ENCODE results near the gene RET.

RET gene

GRCh38 chr10:43076876-43077420, at the start of gene RET:
TSS of gene RET (plus strand) at chr10:43077069. CDS start at chr10:43077259, 190 bp downstream.
- no peak within 1 kb of the TSS for H3K27ac ChIP-seq (ENCODE audit: low read depth, low read length)
- peak within 1 kb of the TSS; percentile 60 for H2AFZ ChIP-seq (ENCODE audit: low read length, unreplicated experiment)

GRCh38 chr10:43027331-43027955, 49.4 kb upstream of the RET start:
- no peak overlapping the region for H2AFZ ChIP-seq (ENCODE audit: low read length, unreplicated experiment)
- H3K79me2 ChIP-seq (ENCODE audit: control insufficient read depth, insufficient read depth, low read length, unreplicated experiment) = no peaks in the 10 kb centered on the region
- H3K4me3 ChIP-seq (ENCODE audit: low read depth, low read length) = no peak overlapping the region
- H3K36me3 ChIP-seq (ENCODE audit: insufficient read depth, low read length) = no peaks in the 10 kb centered on the region
- peaks cover 55% of the 10 kb centered on the region for H3K27me3 ChIP-seq (ENCODE audit: insufficient read depth, low read length)
- no peaks in the 10 kb centered on the region for H3K4me1 ChIP-seq (ENCODE audit: control insufficient read depth, insufficient read depth, low read length, unreplicated experiment)
- no peak overlapping the region for H3K27ac ChIP-seq (ENCODE audit: low read depth, low read length)

More at GRCh38 chr10:43076876-43077420, at the start of gene RET:
- H3K36me3 ChIP-seq (ENCODE audit: insufficient read depth, low read length) = no peaks in the 10 kb centered on the region
- H3K4me1 ChIP-seq (ENCODE audit: control insufficient read depth, insufficient read depth, low read length, unreplicated experiment) = no peaks in the 10 kb centered on the region
- peaks cover 64% of the 10 kb centered on the region for H3K27me3 ChIP-seq (ENCODE audit: insufficient read depth, low read length)
- H3K79me2 ChIP-seq (ENCODE audit: control insufficient read depth, insufficient read depth, low read length, unreplicated experiment) = no peaks in the 10 kb centered on the region
- peak within 1 kb of the TSS; percentile 79 for H3K4me3 ChIP-seq (ENCODE audit: low read depth, low read length)

GRCh38 chr10:43028143-43028542, 48.7 kb upstream of the RET start:
- Histone ChIP-seq H2AFZ (ENCODE audit: low read length, unreplicated experiment) (no peak overlapping the region), H3K79me2 (ENCODE audit: control insufficient read depth, insufficient read depth, low read length, unreplicated experiment) (no peaks in the 10 kb centered on the region), H3K36me3 (ENCODE audit: insufficient read depth, low read length) (no peaks in the 10 kb centered on the region), H3K4me3 (ENCODE audit: low read depth, low read length) (no peak overlapping the region), H3K4me1 (ENCODE audit: control insufficient read depth, insufficient read depth, low read length, unreplicated experiment) (no peaks in the 10 kb centered on the region), H3K27ac (ENCODE audit: low read depth, low read length) (no peak overlapping the region), H3K27me3 (ENCODE audit: insufficient read depth, low read length) (peaks cover 50% of the 10 kb centered on the region)

GRCh38 chr10:43029043-43029442, 47.8 kb upstream of the RET start:
- peaks cover 48% of the 10 kb centered on the region for H3K27me3 ChIP-seq (ENCODE audit: insufficient read depth, low read length)
- no peaks in the 10 kb centered on the region for H3K36me3 ChIP-seq (ENCODE audit: insufficient read depth, low read length)
- no peak overlapping the region for H3K4me3 ChIP-seq (ENCODE audit: low read depth, low read length)
- H3K4me1 ChIP-seq (ENCODE audit: control insufficient read depth, insufficient read depth, low read length, unreplicated experiment) = no peaks in the 10 kb centered on the region
- H3K79me2 ChIP-seq (ENCODE audit: control insufficient read depth, insufficient read depth, low read length, unreplicated experiment) = no peaks in the 10 kb centered on the region
- H3K27ac ChIP-seq (ENCODE audit: low read depth, low read length) = no peak overlapping the region
- no peak overlapping the region for H2AFZ ChIP-seq (ENCODE audit: low read length, unreplicated experiment)

- Histone ChIP-seq H3K4me3 (ENCODE audit: low read depth, low read length) (no peak overlapping the region), H3K79me2 (ENCODE audit: control insufficient read depth, insufficient read depth, low read length, unreplicated experiment) (no peaks in the 10 kb centered on the region), H3K27me3 (ENCODE audit: insufficient read depth, low read length) (peaks cover 33% of the 10 kb centered on the region), H3K27ac (ENCODE audit: low read depth, low read length) (no peak overlapping the region), H3K36me3 (ENCODE audit: insufficient read depth, low read length) (no peaks in the 10 kb centered on the region), H2AFZ (ENCODE audit: low read length, unreplicated experiment) (no peak overlapping the region), H3K4me1 (ENCODE audit: control insufficient read depth, insufficient read depth, low read length, unreplicated experiment) (no peaks in the 10 kb centered on the region)
Measured at GRCh38 chr10:43032613-43033012, 44.3 kb upstream of the RET start.

GRCh38 chr10:43035800-43036199, 41.1 kb upstream of the RET start:
- Histone ChIP-seq H3K36me3 (ENCODE audit: insufficient read depth, low read length) (no peaks in the 10 kb centered on the region), H3K79me2 (ENCODE audit: control insufficient read depth, insufficient read depth, low read length, unreplicated experiment) (no peaks in the 10 kb centered on the region), H2AFZ (ENCODE audit: low read length, unreplicated experiment) (no peak overlapping the region), H3K27ac (ENCODE audit: low read depth, low read length) (no peak overlapping the region), H3K4me3 (ENCODE audit: low read depth, low read length) (no peak overlapping the region), H3K27me3 (ENCODE audit: insufficient read depth, low read length) (peaks cover 19% of the 10 kb centered on the region), H3K4me1 (ENCODE audit: control insufficient read depth, insufficient read depth, low read length, unreplicated experiment) (no peaks in the 10 kb centered on the region)

GRCh38 chr10:43036481-43037428, 40.1 kb upstream of the RET start:
- Histone ChIP-seq H3K4me3 (ENCODE audit: low read depth, low read length) (no peak overlapping the region), H3K79me2 (ENCODE audit: control insufficient read depth, insufficient read depth, low read length, unreplicated experiment) (no peaks in the 10 kb centered on the region), H3K27me3 (ENCODE audit: insufficient read depth, low read length) (peaks cover 19% of the 10 kb centered on the region), H3K4me1 (ENCODE audit: control insufficient read depth, insufficient read depth, low read length, unreplicated experiment) (no peaks in the 10 kb centered on the region), H3K36me3 (ENCODE audit: insufficient read depth, low read length) (no peaks in the 10 kb centered on the region), H2AFZ (ENCODE audit: low read length, unreplicated experiment) (no peak overlapping the region), H3K27ac (ENCODE audit: low read depth, low read length) (no peak overlapping the region)

GRCh38 chr10:43037440-43037839, 39.4 kb upstream of the RET start:
- H3K27me3 ChIP-seq (ENCODE audit: insufficient read depth, low read length) = peaks cover 19% of the 10 kb centered on the region
- no peak overlapping the region for H3K27ac ChIP-seq (ENCODE audit: low read depth, low read length)
- H3K36me3 ChIP-seq (ENCODE audit: insufficient read depth, low read length) = no peaks in the 10 kb centered on the region
- H2AFZ ChIP-seq (ENCODE audit: low read length, unreplicated experiment) = no peak overlapping the region
- H3K4me3 ChIP-seq (ENCODE audit: low read depth, low read length) = no peak overlapping the region
- no peaks in the 10 kb centered on the region for H3K4me1 ChIP-seq (ENCODE audit: control insufficient read depth, insufficient read depth, low read length, unreplicated experiment)
- H3K79me2 ChIP-seq (ENCODE audit: control insufficient read depth, insufficient read depth, low read length, unreplicated experiment) = no peaks in the 10 kb centered on the region

GRCh38 chr10:43037942-43038782, 38.7 kb upstream of the RET start:
- H3K36me3 ChIP-seq (ENCODE audit: insufficient read depth, low read length) = no peaks in the 10 kb centered on the region
- peaks cover 19% of the 10 kb centered on the region for H3K27me3 ChIP-seq (ENCODE audit: insufficient read depth, low read length)
- no peak overlapping the region for H3K27ac ChIP-seq (ENCODE audit: low read depth, low read length)
- no peaks in the 10 kb centered on the region for H3K79me2 ChIP-seq (ENCODE audit: control insufficient read depth, insufficient read depth, low read length, unreplicated experiment)
- no peaks in the 10 kb centered on the region for H3K4me1 ChIP-seq (ENCODE audit: control insufficient read depth, insufficient read depth, low read length, unreplicated experiment)
- H3K4me3 ChIP-seq (ENCODE audit: low read depth, low read length) = no peak overlapping the region
- H2AFZ ChIP-seq (ENCODE audit: low read length, unreplicated experiment) = no peak overlapping the region

Data from ACC112 (cell line).